ENCODE results near the gene ERBB4.

GRCh38 chr2:212032536-212033219, 505.9 kb downstream of the ERBB4 start:
- TF ChIP-seq CTCF (IDR thresholded peaks at IDR 0.05), result no peak
- TF ChIP-seq ZFX (IDR thresholded peaks at IDR 0.05; ENCODE audit: borderline replicate concordance), result no peak

Data from 22Rv1 (cell line).